Measurements from ENCODE around the gene TSPAN3. TPM values are rescaled to one million over a fixed set of nuclear protein-coding genes. Genes with fewer than 3 reads are reported as not detected.

The TSPAN3 gene
- total RNA-seq, 3 donors from 2014 or later (not counting 1 experiment from before 2014, with no cell fraction given), result 18.7 to 37.4 (median 29.9) TPM

DNA sequence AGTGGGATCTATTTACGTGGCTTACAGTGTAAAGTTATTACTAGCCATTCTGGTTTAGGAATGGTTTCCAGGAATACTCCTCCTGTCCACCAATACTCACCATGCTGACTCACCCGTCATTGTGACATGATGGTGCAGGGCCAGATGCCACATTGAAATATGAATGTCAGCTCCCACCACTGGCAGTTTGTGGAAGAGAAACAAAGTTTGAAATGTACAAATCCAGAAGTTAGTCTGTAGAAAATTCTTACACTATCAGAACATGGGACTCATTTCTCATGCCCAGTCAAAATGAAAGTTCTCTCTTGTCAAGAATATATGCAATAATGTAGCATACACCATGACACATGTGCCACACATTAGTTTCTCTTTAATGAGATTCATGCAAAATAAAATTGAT is 14.4 kb upstream of the TSPAN3 start:
- H3K27me3 Mint-ChIP-seq (ENCODE audit: low read depth in 2 of 2), result peaks cover 0 to 3% of the 10 kb centered on the region in 2 donors
- TF ChIP-seq CTCF (IDR thresholded peaks at IDR 0.05), result no peak
- H3K4me3 ChIP-seq (ENCODE audit: low read length), result no peak overlapping the region
- no peak overlapping the region for H3K27ac Mint-ChIP-seq
- WGBS (ENCODE audit: insufficient coverage), result 58% methylated on average over 2 of the region's 2 CpGs
- H3K36me3 Mint-ChIP-seq, result no peaks in the 10 kb centered on the region
- H3K9me3 Mint-ChIP-seq, result no peaks in the 10 kb centered on the region
- no peaks in the 10 kb centered on the region for H3K27me3 ChIP-seq (ENCODE audit: control insufficient read depth, insufficient read depth, low read length)
- no peak overlapping the region for H3K4me3 Mint-ChIP-seq
- H3K4me1 Mint-ChIP-seq, result peaks cover 16 to 17% of the 10 kb centered on the region in 2 donors
- DNase-seq, result no peak
- intact Hi-C loops (cut with micrococcal nuclease), result no loop called here
- no peaks in the 10 kb centered on the region for H3K36me3 ChIP-seq (ENCODE audit: control insufficient read depth, insufficient read depth, low read length)
- ATAC-seq, result no peak
- H3K4me1 ChIP-seq (ENCODE audit: control insufficient read depth, insufficient read depth, low read length), result peaks cover 28% of the 10 kb centered on the region
- no peaks in the 10 kb centered on the region for H3K9me3 ChIP-seq (ENCODE audit: control insufficient read depth, insufficient read depth, low read length)
- H3K27ac ChIP-seq (ENCODE audit: low read length), result no peak overlapping the region

- Mint-ChIP-seq H3K27me3 (ENCODE audit: low read depth in 2 of 2) (peaks cover 0 to 3% of the 10 kb centered on the region in 2 donors), H3K9me3 (no peaks in the 10 kb centered on the region), H3K4me1 (peaks cover 16 to 17% of the 10 kb centered on the region in 2 donors), H3K36me3 (no peaks in the 10 kb centered on the region), H3K27ac (no peak overlapping the region), H3K4me3 (no peak overlapping the region)
- H3K36me3 ChIP-seq (ENCODE audit: control insufficient read depth, insufficient read depth, low read length), result no peaks in the 10 kb centered on the region
- no peaks in the 10 kb centered on the region for H3K27me3 ChIP-seq (ENCODE audit: control insufficient read depth, insufficient read depth, low read length)
- H3K4me1 ChIP-seq (ENCODE audit: control insufficient read depth, insufficient read depth, low read length), result peaks cover 28% of the 10 kb centered on the region
- peak overlapping the region; percentile 53 for H3K27ac ChIP-seq (ENCODE audit: low read length)
- H3K4me3 ChIP-seq (ENCODE audit: low read length), result no peak overlapping the region
- DNase-seq (no peak), ATAC-seq (no peak)
- H3K9me3 ChIP-seq (ENCODE audit: control insufficient read depth, insufficient read depth, low read length), result no peaks in the 10 kb centered on the region
- TF ChIP-seq CTCF (IDR thresholded peaks at IDR 0.05), result no peak
- intact Hi-C loops (cut with micrococcal nuclease), result no loop called here
- WGBS (ENCODE audit: insufficient coverage), result 86% methylated on average over 8 of the region's 8 CpGs
These were observed 13.5 kb upstream of the TSPAN3 start for GRCh38 chr15:77084436-77084835.

DNA sequence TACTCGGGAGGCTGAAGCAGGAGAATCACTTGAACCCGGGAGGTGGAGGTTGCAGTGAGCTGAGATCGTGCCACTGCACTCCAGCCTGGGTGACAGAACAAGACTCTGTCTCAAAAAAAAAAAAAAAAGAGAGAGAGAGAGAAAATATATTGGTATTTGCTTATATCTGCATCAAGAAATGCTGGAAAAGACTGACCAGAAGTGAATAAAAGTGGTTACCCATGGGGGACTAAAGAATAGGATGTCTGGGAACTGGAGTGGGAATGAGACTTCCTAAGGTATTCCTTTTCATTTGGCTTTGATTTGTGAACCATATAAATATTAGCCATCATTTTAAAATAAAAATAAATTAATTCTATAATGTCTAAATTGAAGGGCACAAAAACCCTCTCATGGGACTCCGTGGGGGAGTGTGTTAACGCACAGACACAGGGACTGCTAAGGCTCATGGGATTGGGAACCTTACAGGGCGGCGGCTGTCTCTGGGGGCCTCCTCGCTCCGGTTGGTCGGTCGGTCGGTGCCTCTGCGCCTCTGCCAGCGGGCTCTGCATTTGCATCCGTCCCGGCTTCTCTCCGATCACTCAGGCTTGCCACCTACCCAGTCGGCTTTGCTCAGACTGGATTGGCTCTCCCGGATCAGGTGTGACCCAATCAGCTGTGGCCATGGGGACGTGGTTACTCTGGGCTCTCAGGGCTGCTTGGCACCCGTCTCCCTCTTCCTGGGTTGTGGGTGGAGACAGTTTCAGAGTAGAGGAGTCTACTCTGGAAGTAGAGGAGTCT is 12.7 kb upstream of the TSPAN3 start:
- H3K4me3 Mint-ChIP-seq, result peak overlapping the region; percentile 81
- Histone ChIP-seq H3K36me3 (ENCODE audit: control insufficient read depth, insufficient read depth, low read length) (no peaks in the 10 kb centered on the region), H3K9me3 (ENCODE audit: control insufficient read depth, insufficient read depth, low read length) (no peaks in the 10 kb centered on the region), H3K27me3 (ENCODE audit: control insufficient read depth, insufficient read depth, low read length) (no peaks in the 10 kb centered on the region), H3K4me3 (ENCODE audit: low read length) (peak overlapping the region; percentile 31), H3K27ac (ENCODE audit: low read length) (peak overlapping the region; percentile 53), H3K4me1 (ENCODE audit: control insufficient read depth, insufficient read depth, low read length) (peaks cover 28% of the 10 kb centered on the region)
- TF ChIP-seq CTCF (IDR thresholded peaks at IDR 0.05), result no peak
- ATAC-seq (peak; percentile 83 to 94 (median 92)), DNase-seq (peak; percentile 35 to 86)
- intact Hi-C loops (cut with micrococcal nuclease), result no loop called here
- H3K9me3 Mint-ChIP-seq, result no peaks in the 10 kb centered on the region
- peaks cover 16 to 17% of the 10 kb centered on the region in 2 donors for H3K4me1 Mint-ChIP-seq
- H3K36me3 Mint-ChIP-seq, result no peaks in the 10 kb centered on the region
- H3K27me3 Mint-ChIP-seq (ENCODE audit: low read depth in 2 of 2), result peaks cover 0 to 3% of the 10 kb centered on the region in 2 donors
- H3K27ac Mint-ChIP-seq, result peak overlapping the region; percentile 27 to 58
- WGBS (ENCODE audit: insufficient coverage), result 13% methylated on average over 21 of the region's 21 CpGs

Data from natural killer cell (primary cell).